Measurements from ENCODE around the gene PSMB7.

- TF ChIP-seq CTCF (IDR thresholded peaks at IDR 0.05; ENCODE audit: low read depth, low read length) (no peak), POLR2A (IDR thresholded peaks at IDR 0.05; ENCODE audit: extremely low read depth, insufficient read length) (no peak), MAX (IDR thresholded peaks at IDR 0.05; ENCODE audit: low read depth, low read length) (peak; percentile 62), MYC (IDR thresholded peaks at IDR 0.05; ENCODE audit: low read depth, low read length) (peak; percentile 56)
Measured at GRCh38 chr9:124322618-124323432, 92.4 kb downstream of the PSMB7 start.

Measured in NB4 (cell line).